ENCODE results near the gene ATAD2B.

Gene ATAD2B

DNA sequence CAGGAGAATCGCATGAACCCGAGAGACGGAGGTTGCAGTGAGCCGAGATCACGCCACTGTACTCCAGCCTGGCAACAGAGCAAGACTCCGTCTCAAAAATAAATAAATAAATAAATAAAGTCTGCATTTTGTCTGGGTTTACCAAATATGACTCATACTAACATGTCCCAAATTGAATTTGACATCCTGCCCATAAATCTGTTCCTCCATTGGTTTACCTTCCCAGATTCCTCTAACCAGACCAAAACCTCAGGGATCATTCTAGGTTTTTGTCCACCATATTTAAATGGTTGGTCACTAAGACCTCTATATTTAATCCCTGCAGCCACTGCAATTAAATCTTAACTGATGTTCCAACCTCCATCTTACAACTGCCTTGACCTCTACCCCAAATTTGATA is 150.9 kb downstream of the ATAD2B start:
- Histone ChIP-seq H4K91ac (ENCODE audit: low read depth, low read length) (no peak overlapping the region), H2BK5ac (ENCODE audit: low read depth, low read length, poor library complexity) (no peak overlapping the region), H3K27me3 (ENCODE audit: insufficient read depth, low read length) (no peaks in the 10 kb centered on the region), H3K9ac (ENCODE audit: low read length) (no peak overlapping the region), H4K12ac (ENCODE audit: low read depth, low read length) (no peak overlapping the region), H2AFZ (ENCODE audit: insufficient read depth, low read length, poor library complexity) (no peak overlapping the region), H3K4ac (ENCODE audit: low read depth, low read length) (no peak overlapping the region), H4K8ac (ENCODE audit: low read depth, low read length) (no peak overlapping the region), H3K4me3 (ENCODE audit: low read depth, low read length) (no peak overlapping the region), H3K36me3 (ENCODE audit: control insufficient read depth in 1 of 2, insufficient read depth in 2 of 2, low read length in 2 of 2) (peaks cover 3 to 5% of the 10 kb centered on the region in 2 experiments), H2BK120ac (ENCODE audit: insufficient read depth, low read length, poor library complexity) (no peak overlapping the region), H3K79me2 (ENCODE audit: control insufficient read depth, insufficient read depth, low read length, poor library complexity) (no peaks in the 10 kb centered on the region), H3K23ac (ENCODE audit: low read length) (no peak overlapping the region), H3K14ac (ENCODE audit: low read length) (no peak overlapping the region), H3K27ac (ENCODE audit: low read depth, low read length) (no peak overlapping the region), H3K9me3 (ENCODE audit: insufficient read depth, low read depth, low read length) (no peaks in the 10 kb centered on the region), H3K4me2 (ENCODE audit: low read length) (no peak overlapping the region), H3K4me1 (ENCODE audit: control insufficient read depth in 1 of 2, insufficient read depth in 2 of 2, low read length in 2 of 2) (no peaks in the 10 kb centered on the region), H2BK12ac (ENCODE audit: low read length) (no peak overlapping the region), H2AK5ac (ENCODE audit: low read length) (no peak overlapping the region), H3K79me1 (ENCODE audit: low read length) (no peaks in the 10 kb centered on the region), H3K18ac (ENCODE audit: low read length) (no peak overlapping the region)
- WGBS (ENCODE audit: extremely low coverage, insufficient coverage, insufficient read length) = no CpG with 5 or more reads among the region's 6 CpGs
- DNase-seq = no peak

DNA sequence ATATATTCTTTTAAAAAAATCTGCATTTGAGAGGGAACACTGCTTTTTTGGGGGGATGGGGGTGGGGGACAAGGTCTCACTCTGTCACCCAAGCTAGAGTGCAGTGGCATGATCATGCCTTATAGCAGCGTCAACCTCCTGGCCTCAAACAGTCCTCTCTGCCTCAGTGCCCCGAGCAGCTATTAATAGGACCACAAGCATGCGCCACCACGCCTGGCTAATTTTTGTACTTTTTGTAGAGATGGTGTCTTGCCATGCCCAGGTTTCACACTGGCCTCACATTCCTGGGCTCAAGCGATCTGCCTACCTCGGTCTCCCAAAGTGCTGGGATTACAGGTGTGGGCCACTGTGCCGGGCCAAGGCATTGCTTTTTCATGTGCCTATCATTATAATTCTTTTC is 154.2 kb downstream of the ATAD2B start:
- no peaks in the 10 kb centered on the region for H3K79me1 ChIP-seq (ENCODE audit: low read length)
- H3K23ac ChIP-seq (ENCODE audit: low read length) = no peak overlapping the region
- no peak overlapping the region for H2AK5ac ChIP-seq (ENCODE audit: low read length)
- no peak overlapping the region for H3K4me3 ChIP-seq (ENCODE audit: low read depth, low read length)
- H3K9me3 ChIP-seq (ENCODE audit: insufficient read depth, low read depth, low read length) = no peaks in the 10 kb centered on the region
- DNase-seq = no peak
- H3K4me2 ChIP-seq (ENCODE audit: low read length) = no peak overlapping the region
- H4K8ac ChIP-seq (ENCODE audit: low read depth, low read length) = no peak overlapping the region
- no peak overlapping the region for H4K12ac ChIP-seq (ENCODE audit: low read depth, low read length)
- H2BK12ac ChIP-seq (ENCODE audit: low read length) = no peak overlapping the region
- H3K4me1 ChIP-seq (ENCODE audit: control insufficient read depth in 1 of 2, insufficient read depth in 2 of 2, low read length in 2 of 2) = no peaks in the 10 kb centered on the region
- H2BK5ac ChIP-seq (ENCODE audit: low read depth, low read length, poor library complexity) = no peak overlapping the region
- H3K9ac ChIP-seq (ENCODE audit: low read length) = no peak overlapping the region
- H3K79me2 ChIP-seq (ENCODE audit: control insufficient read depth, insufficient read depth, low read length, poor library complexity) = no peaks in the 10 kb centered on the region
- peaks cover 0 to 5% of the 10 kb centered on the region in 2 experiments for H3K36me3 ChIP-seq (ENCODE audit: control insufficient read depth in 1 of 2, insufficient read depth in 2 of 2, low read length in 2 of 2)
- no peak overlapping the region for H3K14ac ChIP-seq (ENCODE audit: low read length)
- H2BK120ac ChIP-seq (ENCODE audit: insufficient read depth, low read length, poor library complexity) = no peak overlapping the region
- no peak overlapping the region for H3K27ac ChIP-seq (ENCODE audit: low read depth, low read length)
- no peak overlapping the region for H3K4ac ChIP-seq (ENCODE audit: low read depth, low read length)
- no peak overlapping the region for H2AFZ ChIP-seq (ENCODE audit: insufficient read depth, low read length, poor library complexity)
- no peaks in the 10 kb centered on the region for H3K27me3 ChIP-seq (ENCODE audit: insufficient read depth, low read length)
- no peak overlapping the region for H4K91ac ChIP-seq (ENCODE audit: low read depth, low read length)
- WGBS (ENCODE audit: extremely low coverage, insufficient coverage, insufficient read length) = no CpG with 5 or more reads among the region's 7 CpGs
- no peak overlapping the region for H3K18ac ChIP-seq (ENCODE audit: low read length)

DNA sequence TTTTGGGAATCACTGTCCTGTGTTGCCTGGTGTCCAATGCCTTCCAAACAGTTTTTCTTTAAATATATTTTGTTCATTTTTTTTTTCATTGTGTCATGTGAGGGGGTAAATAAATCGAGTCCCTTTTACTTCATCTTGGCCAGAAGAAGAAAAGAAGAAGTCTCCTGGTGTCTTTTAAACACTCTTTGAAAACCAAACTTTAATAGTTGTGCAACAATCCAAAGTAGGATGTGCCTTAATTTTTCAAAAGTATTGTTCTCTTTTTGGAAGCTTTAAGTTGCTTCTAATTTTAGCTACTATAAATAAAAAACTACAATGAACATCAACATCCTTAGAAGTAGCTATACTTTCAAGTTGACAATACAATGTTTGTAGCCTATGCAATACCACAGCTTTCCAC is 154.9 kb downstream of the ATAD2B start:
- H3K4me1 ChIP-seq (ENCODE audit: control insufficient read depth in 1 of 2, insufficient read depth in 2 of 2, low read length in 2 of 2) = no peaks in the 10 kb centered on the region
- no peaks in the 10 kb centered on the region for H3K9me3 ChIP-seq (ENCODE audit: insufficient read depth, low read depth, low read length)
- H3K79me2 ChIP-seq (ENCODE audit: control insufficient read depth, insufficient read depth, low read length, poor library complexity) = no peaks in the 10 kb centered on the region
- H2AFZ ChIP-seq (ENCODE audit: insufficient read depth, low read length, poor library complexity) = no peak overlapping the region
- no peak overlapping the region for H3K14ac ChIP-seq (ENCODE audit: low read length)
- no peak overlapping the region for H4K91ac ChIP-seq (ENCODE audit: low read depth, low read length)
- no peak overlapping the region for H4K8ac ChIP-seq (ENCODE audit: low read depth, low read length)
- no peak overlapping the region for H3K27ac ChIP-seq (ENCODE audit: low read depth, low read length)
- H3K4ac ChIP-seq (ENCODE audit: low read depth, low read length) = no peak overlapping the region
- no peak overlapping the region for H3K9ac ChIP-seq (ENCODE audit: low read length)
- H3K79me1 ChIP-seq (ENCODE audit: low read length) = no peaks in the 10 kb centered on the region
- H3K18ac ChIP-seq (ENCODE audit: low read length) = no peak overlapping the region
- WGBS (ENCODE audit: extremely low coverage, insufficient coverage, insufficient read length) = no CpG with 5 or more reads among the region's 1 CpG
- no peak overlapping the region for H2BK120ac ChIP-seq (ENCODE audit: insufficient read depth, low read length, poor library complexity)
- H3K27me3 ChIP-seq (ENCODE audit: insufficient read depth, low read length) = no peaks in the 10 kb centered on the region
- H3K36me3 ChIP-seq (ENCODE audit: control insufficient read depth in 1 of 2, insufficient read depth in 2 of 2, low read length in 2 of 2) = peaks cover 2 to 5% of the 10 kb centered on the region in 2 experiments
- H3K4me3 ChIP-seq (ENCODE audit: low read depth, low read length) = no peak overlapping the region
- no peak overlapping the region for H3K4me2 ChIP-seq (ENCODE audit: low read length)
- no peak overlapping the region for H2BK5ac ChIP-seq (ENCODE audit: low read depth, low read length, poor library complexity)
- no peak overlapping the region for H4K12ac ChIP-seq (ENCODE audit: low read depth, low read length)
- no peak overlapping the region for H3K23ac ChIP-seq (ENCODE audit: low read length)
- H2AK5ac ChIP-seq (ENCODE audit: low read length) = no peak overlapping the region
- DNase-seq = no peak
- H2BK12ac ChIP-seq (ENCODE audit: low read length) = no peak overlapping the region

DNA sequence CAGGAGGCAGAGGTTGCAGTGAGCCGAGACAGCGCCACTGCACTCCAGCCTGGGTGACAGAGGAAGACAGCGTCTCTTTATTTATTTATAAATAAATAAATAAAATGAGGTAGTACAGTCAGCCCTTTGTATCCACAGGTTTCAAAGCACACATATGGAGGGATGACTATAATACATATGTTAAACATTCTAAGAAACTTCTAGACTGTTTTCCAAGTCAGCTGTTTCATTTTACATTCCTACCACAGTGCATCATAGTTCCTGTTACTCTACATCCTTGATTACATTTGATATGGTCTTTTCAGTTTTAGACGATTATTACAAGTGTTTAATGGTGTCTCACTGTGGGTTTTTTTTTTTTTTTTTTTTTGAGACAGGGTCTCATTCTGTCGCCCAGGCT is 157.6 kb downstream of the ATAD2B start:
- no peak for DNase-seq
- Histone ChIP-seq H3K36me3 (ENCODE audit: control insufficient read depth in 1 of 2, insufficient read depth in 2 of 2, low read length in 2 of 2) (peaks cover 2 to 5% of the 10 kb centered on the region in 2 experiments), H4K12ac (ENCODE audit: low read depth, low read length) (no peak overlapping the region), H3K23ac (ENCODE audit: low read length) (no peak overlapping the region), H3K27me3 (ENCODE audit: insufficient read depth, low read length) (no peaks in the 10 kb centered on the region), H3K4me2 (ENCODE audit: low read length) (no peak overlapping the region), H3K9me3 (ENCODE audit: insufficient read depth, low read depth, low read length) (no peaks in the 10 kb centered on the region), H2AFZ (ENCODE audit: insufficient read depth, low read length, poor library complexity) (no peak overlapping the region), H3K18ac (ENCODE audit: low read length) (no peak overlapping the region), H3K79me1 (ENCODE audit: low read length) (no peaks in the 10 kb centered on the region), H3K4me3 (ENCODE audit: low read depth, low read length) (no peak overlapping the region), H2AK5ac (ENCODE audit: low read length) (no peak overlapping the region), H3K27ac (ENCODE audit: low read depth, low read length) (no peak overlapping the region), H3K4ac (ENCODE audit: low read depth, low read length) (no peak overlapping the region), H3K79me2 (ENCODE audit: control insufficient read depth, insufficient read depth, low read length, poor library complexity) (no peaks in the 10 kb centered on the region), H2BK12ac (ENCODE audit: low read length) (no peak overlapping the region), H4K8ac (ENCODE audit: low read depth, low read length) (no peak overlapping the region), H2BK5ac (ENCODE audit: low read depth, low read length, poor library complexity) (no peak overlapping the region), H3K9ac (ENCODE audit: low read length) (no peak overlapping the region), H3K4me1 (ENCODE audit: control insufficient read depth in 1 of 2, insufficient read depth in 2 of 2, low read length in 2 of 2) (no peaks in the 10 kb centered on the region), H2BK120ac (ENCODE audit: insufficient read depth, low read length, poor library complexity) (no peak overlapping the region), H3K14ac (ENCODE audit: low read length) (no peak overlapping the region), H4K91ac (ENCODE audit: low read depth, low read length) (no peak overlapping the region)
- no CpG with 5 or more reads among the region's 5 CpGs for WGBS (ENCODE audit: extremely low coverage, insufficient coverage, insufficient read length)
